SK-N-SH treated with all-trans-retinoic acid at 6 μM for 48 hours (cell line): ENCODE measurements around the gene APOH.

Source experiments
- ARNTL ChIP-seq: fragments of 450-650 bp; formaldehyde crosslinking; IDR thresholded peaks from 2 replicates; pipeline ENCODE4 v1.5.0; 2020; ENCODE audit warnings: low read depth, mild to moderate bottlenecking, moderate library complexity, borderline replicate concordance
- CSDC2 ChIP-seq: fragments of 250-450 bp; sonication (Bioruptor Pico); IDR thresholded peaks from 2 replicates; pipeline ENCODE4 v1.5.0; 2020; ENCODE audit warnings: mild to moderate bottlenecking, moderate library complexity
- OSR1 ChIP-seq: fragments of 250-450 bp; sonication (Bioruptor Pico); IDR thresholded peaks from 2 replicates; pipeline ENCODE4 v1.8.0; 2022; ENCODE audit warnings: moderate library complexity, mild to moderate bottlenecking, inconsistent platforms
- RARB ChIP-seq: fragments of 250-450 bp; sonication (Bioruptor Pico); IDR thresholded peaks from 2 replicates; pipeline ENCODE4 v1.8.0; 2021; ENCODE audit warnings: mild to moderate bottlenecking, moderate library complexity
- SNAI2 ChIP-seq: fragments of 250-450 bp; sonication (Bioruptor Pico); IDR thresholded peaks from 2 replicates; pipeline ENCODE4 v1.5.0; 2020; ENCODE audit warnings: mild to moderate bottlenecking, moderate library complexity
- ZFP30 ChIP-seq: fragments of 450-650 bp; formaldehyde crosslinking; IDR thresholded peaks from 2 replicates; pipeline ENCODE4 v1.5.0; 2022; ENCODE audit warnings: mild to moderate bottlenecking, moderate library complexity
- TF ChIP-seq, protein P1 (sequence below): fragments of 250-450 bp; sonication (Bioruptor Pico); IDR thresholded peaks from 2 replicates; pipeline ENCODE4 v1.5.1; 2021; ENCODE audit warnings: mild to moderate bottlenecking, moderate library complexity

- TF ChIP-seq OSR1 (CRISPR knock-in tag) (no peak), SNAI2 (CRISPR knock-in tag) (no peak), RARB (no peak), ARNTL (CRISPR knock-in tag) (no peak), CSDC2 (CRISPR knock-in tag) (no peak), ZFP30 (CRISPR knock-in tag) (no peak)
- TF ChIP-seq, protein P1, sequence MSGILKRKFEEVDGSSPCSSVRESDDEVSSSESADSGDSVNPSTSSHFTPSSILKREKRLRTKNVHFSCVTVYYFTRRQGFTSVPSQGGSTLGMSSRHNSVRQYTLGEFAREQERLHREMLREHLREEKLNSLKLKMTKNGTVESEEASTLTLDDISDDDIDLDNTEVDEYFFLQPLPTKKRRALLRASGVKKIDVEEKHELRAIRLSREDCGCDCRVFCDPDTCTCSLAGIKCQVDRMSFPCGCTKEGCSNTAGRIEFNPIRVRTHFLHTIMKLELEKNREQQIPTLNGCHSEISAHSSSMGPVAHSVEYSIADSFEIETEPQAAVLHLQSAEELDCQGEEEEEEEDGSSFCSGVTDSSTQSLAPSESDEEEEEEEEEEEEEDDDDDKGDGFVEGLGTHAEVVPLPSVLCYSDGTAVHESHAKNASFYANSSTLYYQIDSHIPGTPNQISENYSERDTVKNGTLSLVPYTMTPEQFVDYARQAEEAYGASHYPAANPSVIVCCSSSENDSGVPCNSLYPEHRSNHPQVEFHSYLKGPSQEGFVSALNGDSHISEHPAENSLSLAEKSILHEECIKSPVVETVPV, result no peak
Observed at GRCh38 chr17:66235377-66235994, 6.3 kb upstream of the APOH start.
